ENCODE results near the gene PIK3R6. TPM values are rescaled to one million over a fixed set of nuclear protein-coding genes. Genes with fewer than 3 reads are reported as not detected.

Gene PIK3R6
- total and polyA plus RNA-seq, 10 of the 15 experiments (the other 5 are each of a cell fraction or from before 2014, with no cell fraction given) = 6.7 to 146 (median 68.2) TPM

DNA sequence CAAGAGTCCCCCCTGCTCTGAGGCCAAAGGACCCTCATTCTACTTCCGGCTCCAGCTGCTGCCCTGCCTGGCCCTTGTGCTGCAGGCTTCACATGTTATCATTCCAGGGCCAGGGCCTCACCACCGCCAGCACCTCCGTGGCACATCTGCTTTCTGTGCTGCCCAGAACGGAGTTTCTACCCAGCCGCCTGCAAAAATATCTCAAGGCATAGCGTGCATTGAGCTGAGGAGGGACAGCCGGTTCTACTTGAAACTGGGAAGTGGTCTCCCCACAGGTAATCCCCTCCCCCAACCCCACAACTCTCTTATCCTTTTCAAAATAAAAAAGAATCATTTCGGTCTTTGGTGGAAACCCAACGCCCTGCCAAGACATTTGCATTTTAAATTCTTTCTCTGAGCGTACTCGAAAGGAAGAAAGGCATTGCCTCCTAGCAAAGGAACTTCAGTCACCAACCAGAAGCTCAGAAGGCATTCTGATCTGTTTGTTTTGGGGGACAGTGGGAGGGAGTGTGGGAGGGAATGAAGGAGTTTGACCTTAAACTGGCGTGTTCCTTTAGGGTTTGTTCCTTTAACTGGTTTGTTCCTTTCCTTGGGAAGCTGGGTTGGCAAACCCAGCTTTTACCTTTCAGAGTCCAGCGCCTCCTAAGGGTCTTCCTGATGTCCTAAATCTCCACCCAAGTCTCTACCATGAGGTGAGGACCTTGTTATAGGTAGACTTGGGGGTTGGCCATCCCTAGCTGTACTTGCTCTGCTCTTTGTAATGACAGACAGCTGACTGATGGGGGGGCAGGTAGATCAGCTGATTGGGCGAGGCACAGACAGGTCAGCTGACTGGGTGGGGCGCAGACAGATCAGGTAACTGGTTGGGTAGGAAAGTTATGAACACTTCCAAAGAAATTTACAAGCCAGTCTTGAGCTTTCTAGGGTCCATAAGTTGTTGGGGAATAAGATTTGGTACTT lies 33.4 kb upstream of the PIK3R6 start (continued):
- TF ChIP-seq SREBF2 (IDR thresholded peaks at IDR 0.05; ENCODE audit: low read length) (no peak), BRCA1 (IDR thresholded peaks at IDR 0.05; ENCODE audit: low read depth, low read length) (no peak), IKZF1 (conservative IDR thresholded peaks at IDR 0.05) (peak; percentile 68), RB1 (IDR thresholded peaks at IDR 0.05; ENCODE audit: borderline replicate concordance) (no peak), ETV6 (conservative IDR thresholded peaks at IDR 0.05 in 1 of 2, IDR thresholded peaks at IDR 0.05 in 1 of 2; ENCODE audit: borderline replicate concordance in 1 of 2, low read depth in 1 of 2) (peak in 1 of 2 experiments; percentile 82; a peak in 2 of 4 replicates), KLF5 (IDR thresholded peaks at IDR 0.05; ENCODE audit: partially characterized antibody) (no peak), ATF7 (IDR thresholded peaks at IDR 0.05; ENCODE audit: low read depth) (no peak), MTA3 (IDR thresholded peaks at IDR 0.05; ENCODE audit: borderline replicate concordance, low read length) (peak; percentile 49; the same call in 1 of the 2 replicates), PML (IDR thresholded peaks at IDR 0.05; ENCODE audit: low read length) (peak; percentile 44; the same call in 1 of the 2 replicates), ZSCAN29 (IDR thresholded peaks at IDR 0.05) (no peak), SMARCA5 (IDR thresholded peaks at IDR 0.05) (peak; percentile 49; the same call in 1 of the 2 replicates), ZZZ3 (IDR thresholded peaks at IDR 0.05; ENCODE audit: control insufficient read depth, insufficient read length, low read depth) (no peak), SPI1 (IDR thresholded peaks at IDR 0.05; ENCODE audit: borderline replicate concordance, insufficient read depth, low read depth, low read length) (peak; percentile 79), CBX3 (IDR thresholded peaks at IDR 0.05; ENCODE audit: borderline replicate concordance, low read depth) (no peak)
- TF ChIP-seq, protein P1, sequence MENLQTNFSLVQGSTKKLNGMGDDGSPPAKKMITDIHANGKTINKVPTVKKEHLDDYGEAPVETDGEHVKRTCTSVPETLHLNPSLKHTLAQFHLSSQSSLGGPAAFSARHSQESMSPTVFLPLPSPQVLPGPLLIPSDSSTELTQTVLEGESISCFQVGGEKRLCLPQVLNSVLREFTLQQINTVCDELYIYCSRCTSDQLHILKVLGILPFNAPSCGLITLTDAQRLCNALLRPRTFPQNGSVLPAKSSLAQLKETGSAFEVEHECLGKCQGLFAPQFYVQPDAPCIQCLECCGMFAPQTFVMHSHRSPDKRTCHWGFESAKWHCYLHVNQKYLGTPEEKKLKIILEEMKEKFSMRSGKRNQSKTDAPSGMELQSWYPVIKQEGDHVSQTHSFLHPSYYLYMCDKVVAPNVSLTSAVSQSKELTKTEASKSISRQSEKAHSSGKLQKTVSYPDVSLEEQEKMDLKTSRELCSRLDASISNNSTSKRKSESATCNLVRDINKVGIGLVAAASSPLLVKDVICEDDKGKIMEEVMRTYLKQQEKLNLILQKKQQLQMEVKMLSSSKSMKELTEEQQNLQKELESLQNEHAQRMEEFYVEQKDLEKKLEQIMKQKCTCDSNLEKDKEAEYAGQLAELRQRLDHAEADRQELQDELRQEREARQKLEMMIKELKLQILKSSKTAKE (IDR thresholded peaks at IDR 0.05; ENCODE audit: low read depth, poor library complexity, severe bottlenecking) = peak; percentile 60
- TF ChIP-seq, protein P2, sequence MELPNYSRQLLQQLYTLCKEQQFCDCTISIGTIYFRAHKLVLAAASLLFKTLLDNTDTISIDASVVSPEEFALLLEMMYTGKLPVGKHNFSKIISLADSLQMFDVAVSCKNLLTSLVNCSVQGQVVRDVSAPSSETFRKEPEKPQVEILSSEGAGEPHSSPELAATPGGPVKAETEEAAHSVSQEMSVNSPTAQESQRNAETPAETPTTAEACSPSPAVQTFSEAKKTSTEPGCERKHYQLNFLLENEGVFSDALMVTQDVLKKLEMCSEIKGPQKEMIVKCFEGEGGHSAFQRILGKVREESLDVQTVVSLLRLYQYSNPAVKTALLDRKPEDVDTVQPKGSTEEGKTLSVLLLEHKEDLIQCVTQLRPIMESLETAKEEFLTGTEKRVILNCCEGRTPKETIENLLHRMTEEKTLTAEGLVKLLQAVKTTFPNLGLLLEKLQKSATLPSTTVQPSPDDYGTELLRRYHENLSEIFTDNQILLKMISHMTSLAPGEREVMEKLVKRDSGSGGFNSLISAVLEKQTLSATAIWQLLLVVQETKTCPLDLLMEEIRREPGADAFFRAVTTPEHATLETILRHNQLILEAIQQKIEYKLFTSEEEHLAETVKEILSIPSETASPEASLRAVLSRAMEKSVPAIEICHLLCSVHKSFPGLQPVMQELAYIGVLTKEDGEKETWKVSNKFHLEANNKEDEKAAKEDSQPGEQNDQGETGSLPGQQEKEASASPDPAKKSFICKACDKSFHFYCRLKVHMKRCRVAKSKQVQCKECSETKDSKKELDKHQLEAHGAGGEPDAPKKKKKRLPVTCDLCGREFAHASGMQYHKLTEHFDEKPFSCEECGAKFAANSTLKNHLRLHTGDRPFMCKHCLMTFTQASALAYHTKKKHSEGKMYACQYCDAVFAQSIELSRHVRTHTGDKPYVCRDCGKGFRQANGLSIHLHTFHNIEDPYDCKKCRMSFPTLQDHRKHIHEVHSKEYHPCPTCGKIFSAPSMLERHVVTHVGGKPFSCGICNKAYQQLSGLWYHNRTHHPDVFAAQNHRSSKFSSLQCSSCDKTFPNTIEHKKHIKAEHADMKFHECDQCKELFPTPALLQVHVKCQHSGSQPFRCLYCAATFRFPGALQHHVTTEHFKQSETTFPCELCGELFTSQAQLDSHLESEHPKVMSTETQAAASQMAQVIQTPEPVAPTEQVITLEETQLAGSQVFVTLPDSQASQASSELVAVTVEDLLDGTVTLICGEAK (IDR thresholded peaks at IDR 0.05; ENCODE audit: borderline replicate concordance) = no peak
- TF ChIP-seq, protein P3, sequence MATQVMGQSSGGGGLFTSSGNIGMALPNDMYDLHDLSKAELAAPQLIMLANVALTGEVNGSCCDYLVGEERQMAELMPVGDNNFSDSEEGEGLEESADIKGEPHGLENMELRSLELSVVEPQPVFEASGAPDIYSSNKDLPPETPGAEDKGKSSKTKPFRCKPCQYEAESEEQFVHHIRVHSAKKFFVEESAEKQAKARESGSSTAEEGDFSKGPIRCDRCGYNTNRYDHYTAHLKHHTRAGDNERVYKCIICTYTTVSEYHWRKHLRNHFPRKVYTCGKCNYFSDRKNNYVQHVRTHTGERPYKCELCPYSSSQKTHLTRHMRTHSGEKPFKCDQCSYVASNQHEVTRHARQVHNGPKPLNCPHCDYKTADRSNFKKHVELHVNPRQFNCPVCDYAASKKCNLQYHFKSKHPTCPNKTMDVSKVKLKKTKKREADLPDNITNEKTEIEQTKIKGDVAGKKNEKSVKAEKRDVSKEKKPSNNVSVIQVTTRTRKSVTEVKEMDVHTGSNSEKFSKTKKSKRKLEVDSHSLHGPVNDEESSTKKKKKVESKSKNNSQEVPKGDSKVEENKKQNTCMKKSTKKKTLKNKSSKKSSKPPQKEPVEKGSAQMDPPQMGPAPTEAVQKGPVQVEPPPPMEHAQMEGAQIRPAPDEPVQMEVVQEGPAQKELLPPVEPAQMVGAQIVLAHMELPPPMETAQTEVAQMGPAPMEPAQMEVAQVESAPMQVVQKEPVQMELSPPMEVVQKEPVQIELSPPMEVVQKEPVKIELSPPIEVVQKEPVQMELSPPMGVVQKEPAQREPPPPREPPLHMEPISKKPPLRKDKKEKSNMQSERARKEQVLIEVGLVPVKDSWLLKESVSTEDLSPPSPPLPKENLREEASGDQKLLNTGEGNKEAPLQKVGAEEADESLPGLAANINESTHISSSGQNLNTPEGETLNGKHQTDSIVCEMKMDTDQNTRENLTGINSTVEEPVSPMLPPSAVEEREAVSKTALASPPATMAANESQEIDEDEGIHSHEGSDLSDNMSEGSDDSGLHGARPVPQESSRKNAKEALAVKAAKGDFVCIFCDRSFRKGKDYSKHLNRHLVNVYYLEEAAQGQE (IDR thresholded peaks at IDR 0.05; ENCODE audit: low read depth, low read length) = no peak
- TF ChIP-seq, protein P4, sequence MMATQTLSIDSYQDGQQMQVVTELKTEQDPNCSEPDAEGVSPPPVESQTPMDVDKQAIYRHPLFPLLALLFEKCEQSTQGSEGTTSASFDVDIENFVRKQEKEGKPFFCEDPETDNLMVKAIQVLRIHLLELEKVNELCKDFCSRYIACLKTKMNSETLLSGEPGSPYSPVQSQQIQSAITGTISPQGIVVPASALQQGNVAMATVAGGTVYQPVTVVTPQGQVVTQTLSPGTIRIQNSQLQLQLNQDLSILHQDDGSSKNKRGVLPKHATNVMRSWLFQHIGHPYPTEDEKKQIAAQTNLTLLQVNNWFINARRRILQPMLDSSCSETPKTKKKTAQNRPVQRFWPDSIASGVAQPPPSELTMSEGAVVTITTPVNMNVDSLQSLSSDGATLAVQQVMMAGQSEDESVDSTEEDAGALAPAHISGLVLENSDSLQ (IDR thresholded peaks at IDR 0.05) = peak; percentile 83

All from GM12878 (cell line).